Right lobe of liver (tissue), 6 donors: Measurements from ENCODE around the gene DOK1. TPM values are rescaled to one million over a fixed set of nuclear protein-coding genes. Genes with fewer than 3 reads are reported as not detected.

Experiments used
- ATAC-seq, 4 donors: fragments of 200-7000 bp; cut with Tn5 transposase; one replicate each; pipeline ENCODE4 v1.9.1; 2020; ENCODE audit warnings: mild to moderate bottlenecking in 4 of 4, moderate library complexity in 4 of 4
- DNase-seq, 3 donors: peaks; one replicate each; pipeline ENCODE4 v3.0.0-alpha.2; 2020
- H3K27ac ChIP-seq, 3 donors: fragments of 200-600 bp; one replicate each; pipeline ENCODE4 v1.8.0; 2022
- H3K27me3 ChIP-seq, 2 donors: fragments of 200-600 bp; one replicate each; pipeline ENCODE4 v1.8.0; 2022
- H3K36me3 ChIP-seq, 4 donors: fragments of 200-600 bp; sonication (generic) in 1 of 4; one replicate each; pipeline versions ENCODE4 v1.5.1 to v1.8.0; 2017 to 2022; ENCODE audit warnings: control low read depth in 1 of 4
- H3K4me1 ChIP-seq, 4 donors: fragments of 200-600 bp; sonication (generic) in 1 of 4; one replicate each; pipeline versions ENCODE4 v1.5.1 to v1.8.0; 2017 to 2022; ENCODE audit warnings: control low read depth in 1 of 4
- H3K4me3 ChIP-seq, 3 donors: fragments of 200-600 bp; one replicate each; pipeline ENCODE4 v1.8.0; 2022
- H3K9me3 ChIP-seq, 4 donors: fragments of 200-600 bp; sonication (generic) in 1 of 4; one replicate each; pipeline versions ENCODE4 v1.5.1 to v1.8.0; 2017 to 2022; ENCODE audit warnings: control low read depth in 1 of 4
- CTCF ChIP-seq, 4 donors: fragments of 200-600 bp in 3 of 4; fragments of 450-650 bp in 1 of 4; IDR thresholded peaks; one replicate each; pipeline versions ENCODE4 v1.5.1 to v1.8.0; 2016 to 2022; ENCODE audit warnings: antibody characterized with exemption in 4 of 4, mild to moderate bottlenecking in 2 of 4
- POLR2A ChIP-seq: fragments of 450-650 bp; IDR thresholded peaks from one replicate; pipeline ENCODE4 v1.6.1; 2017; ENCODE audit warnings: antibody characterized with exemption, mild to moderate bottlenecking
- WGBS: methylation state at CpG from one replicate; pipeline ENCODE4 v1.1.6; 2018; ENCODE audit warnings: low coverage, low lambda C conversion rate; ENCODE audit not compliant: insufficient coverage; ENCODE audit errors: missing lambda C conversion rate; 5-methylcytosine and 5-hydroxymethylcytosine counted together
- intact Hi-C, 2 donors: fragments of 100-400 bp; cut with DNase I; formaldehyde crosslinking; loops; one replicate each; pipeline versions ENCODE4 v1.11.2 to v1.14.1; 2022
- total RNA-seq, 6 experiments: library from RNA; depleted of rRNA in 2 of 6; stranded (reverse); fragments of >200 nt in 2 of 6; fragmentation: NEBNext Ultra II Directional in 3 of 6; extraction: Animal tissue kit (Norgen Biotek cat#: 25700) in 3 of 6; gene quantifications; one replicate each; pipeline versions ENCODE4 v1.1.0 to v1.2.4, GENCODE V29; 2016 to 2023
- donor health status: DM: no; HTN: yes; CAD: no.
- donor health status: DM: no; HTN: no; CAD: no.
- donor health status: DM: no; HTN: no; CAD: no.
- donor health status: DM: no; HTN: yes; CAD: no.
- donor health status: DM: no; HTN: yes; CAD: no.

DOK1 gene
- total RNA-seq, 6 experiments from 2014 or later = 1.9 to 3.7 (median 3.2) TPM

GRCh38 chr2:74596584-74596983, 42.1 kb downstream of the DOK1 start:
- DNase-seq (no peak), ATAC-seq (no peak)
- Histone ChIP-seq H3K4me1 (no peaks in the 10 kb centered on the region), H3K36me3 (no peaks in the 10 kb centered on the region), H3K27me3 (no peaks in the 10 kb centered on the region), H3K27ac (no peak overlapping the region), H3K9me3 (no peaks in the 10 kb centered on the region), H3K4me3 (no peak overlapping the region)
- WGBS = 47% methylated on average over 1 of the region's 1 CpG
- intact Hi-C loops = no loop called here
- TF ChIP-seq POLR2A (no peak), CTCF (IDR thresholded peaks at IDR 0.05) (no peak)

GRCh38 chr2:74597410-74597809, 42.9 kb downstream of the DOK1 start:
- intact Hi-C loops = no loop called here
- ATAC-seq = no peak
- no peak overlapping the region for H3K27ac ChIP-seq
- no peaks in the 10 kb centered on the region for H3K36me3 ChIP-seq
- WGBS = 92% methylated on average over 1 of the region's 1 CpG
- H3K4me1 ChIP-seq = no peaks in the 10 kb centered on the region
- TF ChIP-seq CTCF (IDR thresholded peaks at IDR 0.05) = no peak
- TF ChIP-seq POLR2A = no peak
- H3K4me3 ChIP-seq = no peak overlapping the region
- H3K9me3 ChIP-seq = no peaks in the 10 kb centered on the region
- no peak for DNase-seq
- H3K27me3 ChIP-seq = no peaks in the 10 kb centered on the region

- TF ChIP-seq POLR2A = no peak
- TF ChIP-seq CTCF (IDR thresholded peaks at IDR 0.05) = no peak
- ATAC-seq (no peak), DNase-seq (no peak)
- 55% methylated on average over 3 of the region's 3 CpGs for WGBS
- Histone ChIP-seq H3K27me3 (no peaks in the 10 kb centered on the region), H3K9me3 (no peaks in the 10 kb centered on the region), H3K4me1 (no peaks in the 10 kb centered on the region), H3K36me3 (no peaks in the 10 kb centered on the region), H3K27ac (no peak overlapping the region), H3K4me3 (no peak overlapping the region)
- intact Hi-C loops = no loop called here
Observed at GRCh38 chr2:74599676-74600075, 45.2 kb downstream of the DOK1 start.

- 55% methylated on average over 1 of the region's 1 CpG for WGBS
- DNase-seq (no peak), ATAC-seq (no peak)
- TF ChIP-seq CTCF (IDR thresholded peaks at IDR 0.05) (no peak), POLR2A (no peak)
- H3K36me3 ChIP-seq = no peaks in the 10 kb centered on the region
- no peaks in the 10 kb centered on the region for H3K27me3 ChIP-seq
- H3K9me3 ChIP-seq = no peaks in the 10 kb centered on the region
- intact Hi-C loops = no loop called here
- no peaks in the 10 kb centered on the region for H3K4me1 ChIP-seq
- H3K4me3 ChIP-seq = no peak overlapping the region
- no peak overlapping the region for H3K27ac ChIP-seq
Observed at GRCh38 chr2:74602586-74603281, 48.2 kb downstream of the DOK1 start.
